Peyer's patch (tissue), 4 donors: ENCODE results near the gene CLIP4.

Source experiments
- POLR2A ChIP-seq, 2 donors: fragments of 450-650 bp; IDR thresholded peaks; one replicate each; pipeline ENCODE4 v1.5.1; 2017; ENCODE audit warnings: antibody characterized with exemption in 2 of 2, mild to moderate bottlenecking in 2 of 2, moderate library complexity in 2 of 2
- TF ChIP-seq, protein P1 (sequence below), 6 experiments: fragments of 450-650 bp in 4 of 6; fragments of 200-600 bp in 2 of 6; sonication (generic) in 1 of 6; IDR thresholded peaks; one replicate each; pipeline ENCODE4 v1.5.1; 2017 to 2019; ENCODE audit warnings: antibody characterized with exemption in 6 of 6, mild to moderate bottlenecking in 3 of 6, moderate library complexity in 1 of 6

- TF ChIP-seq, protein P1, sequence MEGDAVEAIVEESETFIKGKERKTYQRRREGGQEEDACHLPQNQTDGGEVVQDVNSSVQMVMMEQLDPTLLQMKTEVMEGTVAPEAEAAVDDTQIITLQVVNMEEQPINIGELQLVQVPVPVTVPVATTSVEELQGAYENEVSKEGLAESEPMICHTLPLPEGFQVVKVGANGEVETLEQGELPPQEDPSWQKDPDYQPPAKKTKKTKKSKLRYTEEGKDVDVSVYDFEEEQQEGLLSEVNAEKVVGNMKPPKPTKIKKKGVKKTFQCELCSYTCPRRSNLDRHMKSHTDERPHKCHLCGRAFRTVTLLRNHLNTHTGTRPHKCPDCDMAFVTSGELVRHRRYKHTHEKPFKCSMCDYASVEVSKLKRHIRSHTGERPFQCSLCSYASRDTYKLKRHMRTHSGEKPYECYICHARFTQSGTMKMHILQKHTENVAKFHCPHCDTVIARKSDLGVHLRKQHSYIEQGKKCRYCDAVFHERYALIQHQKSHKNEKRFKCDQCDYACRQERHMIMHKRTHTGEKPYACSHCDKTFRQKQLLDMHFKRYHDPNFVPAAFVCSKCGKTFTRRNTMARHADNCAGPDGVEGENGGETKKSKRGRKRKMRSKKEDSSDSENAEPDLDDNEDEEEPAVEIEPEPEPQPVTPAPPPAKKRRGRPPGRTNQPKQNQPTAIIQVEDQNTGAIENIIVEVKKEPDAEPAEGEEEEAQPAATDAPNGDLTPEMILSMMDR (IDR thresholded peaks at IDR 0.05) = no peak
- no peak for TF ChIP-seq POLR2A (IDR thresholded peaks at IDR 0.05)
Observed at GRCh38 chr2:29096969-29097368, 18.2 kb upstream of the CLIP4 start.
